ENCODE measurements around the gene TNFRSF8.

TNFRSF8 gene

GRCh38 chr1:12087797-12088314 is 24.8 kb downstream of the TNFRSF8 start:
- in situ Hi-C loops (cut with MboI; ENCODE audit: low sequenced_read_pairs, unreplicated experiment), result no loop called here

DNA sequence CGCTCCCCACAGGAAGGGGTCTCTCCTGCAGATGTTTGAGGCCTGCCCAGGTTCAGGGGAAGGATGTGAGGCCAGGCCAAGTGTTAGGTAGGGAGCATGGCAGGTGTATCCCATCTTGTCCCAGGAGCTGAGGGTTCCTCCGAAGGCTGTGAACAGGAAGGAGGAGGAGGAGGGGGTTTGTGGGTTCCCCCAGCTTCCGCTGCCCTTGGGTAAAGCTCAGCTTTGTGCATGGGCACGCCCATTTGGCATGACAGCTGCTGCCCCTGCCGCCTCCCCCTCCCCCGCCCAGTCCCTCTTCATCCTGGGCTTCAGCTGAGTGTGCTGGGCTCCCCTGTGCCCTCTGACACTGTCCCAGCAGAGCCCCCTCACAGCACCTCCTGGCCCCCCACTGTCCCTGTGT is 25.5 kb downstream of the TNFRSF8 start:
- in situ Hi-C loops (cut with MboI; ENCODE audit: low sequenced_read_pairs, unreplicated experiment), result no loop called here
- DNase-seq (ENCODE audit: low spot score), result no peak
- TF ChIP-seq CTCF (IDR thresholded peaks at IDR 0.05; ENCODE audit: borderline replicate concordance, control extremely low read depth, extremely low read depth, insufficient read depth, missing control alignments), result no peak

More at GRCh38 chr1:12087797-12088314, 24.8 kb downstream of the TNFRSF8 start:
- DNase-seq (ENCODE audit: low spot score), result peak; percentile 85
- TF ChIP-seq CTCF (IDR thresholded peaks at IDR 0.05; ENCODE audit: borderline replicate concordance, control extremely low read depth, extremely low read depth, insufficient read depth, missing control alignments), result no peak

GRCh38 chr1:12090326-12090725 is 27.2 kb downstream of the TNFRSF8 start:
- no peak for TF ChIP-seq CTCF (IDR thresholded peaks at IDR 0.05; ENCODE audit: borderline replicate concordance, control extremely low read depth, extremely low read depth, insufficient read depth, missing control alignments)
- DNase-seq (ENCODE audit: low spot score), result no peak
- in situ Hi-C loops (cut with MboI; ENCODE audit: low sequenced_read_pairs, unreplicated experiment), result no loop called here

DNA sequence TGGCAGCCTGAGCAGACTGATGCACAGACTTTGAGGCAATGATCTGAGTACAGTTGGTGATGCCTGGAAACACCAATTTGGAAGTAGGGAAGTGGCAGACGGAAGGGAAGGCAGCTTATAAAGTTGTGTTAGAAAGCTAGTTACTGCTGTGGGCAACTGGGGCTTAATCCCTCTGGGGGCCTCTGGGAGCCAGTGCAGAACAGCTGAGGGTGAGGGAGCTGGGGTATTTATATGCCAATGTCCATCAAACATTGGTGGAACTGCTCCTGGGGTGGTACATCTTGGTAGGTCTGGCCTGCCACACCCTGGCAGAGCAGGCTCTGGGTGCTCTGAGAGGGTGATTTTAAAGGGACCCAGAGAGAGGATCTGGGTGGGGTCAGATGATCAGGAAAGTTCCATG is 28.1 kb downstream of the TNFRSF8 start:
- in situ Hi-C loops (cut with MboI; ENCODE audit: low sequenced_read_pairs, unreplicated experiment), result no loop called here
- no peak for DNase-seq (ENCODE audit: low spot score)
- no peak for TF ChIP-seq CTCF (IDR thresholded peaks at IDR 0.05; ENCODE audit: borderline replicate concordance, control extremely low read depth, extremely low read depth, insufficient read depth, missing control alignments)

GRCh38 chr1:12094180-12094579 is 31.1 kb downstream of the TNFRSF8 start:
- no peak for TF ChIP-seq CTCF (IDR thresholded peaks at IDR 0.05; ENCODE audit: borderline replicate concordance, control extremely low read depth, extremely low read depth, insufficient read depth, missing control alignments)
- no peak for DNase-seq (ENCODE audit: low spot score)
- in situ Hi-C loops (cut with MboI; ENCODE audit: low sequenced_read_pairs, unreplicated experiment), result no loop called here

DNA sequence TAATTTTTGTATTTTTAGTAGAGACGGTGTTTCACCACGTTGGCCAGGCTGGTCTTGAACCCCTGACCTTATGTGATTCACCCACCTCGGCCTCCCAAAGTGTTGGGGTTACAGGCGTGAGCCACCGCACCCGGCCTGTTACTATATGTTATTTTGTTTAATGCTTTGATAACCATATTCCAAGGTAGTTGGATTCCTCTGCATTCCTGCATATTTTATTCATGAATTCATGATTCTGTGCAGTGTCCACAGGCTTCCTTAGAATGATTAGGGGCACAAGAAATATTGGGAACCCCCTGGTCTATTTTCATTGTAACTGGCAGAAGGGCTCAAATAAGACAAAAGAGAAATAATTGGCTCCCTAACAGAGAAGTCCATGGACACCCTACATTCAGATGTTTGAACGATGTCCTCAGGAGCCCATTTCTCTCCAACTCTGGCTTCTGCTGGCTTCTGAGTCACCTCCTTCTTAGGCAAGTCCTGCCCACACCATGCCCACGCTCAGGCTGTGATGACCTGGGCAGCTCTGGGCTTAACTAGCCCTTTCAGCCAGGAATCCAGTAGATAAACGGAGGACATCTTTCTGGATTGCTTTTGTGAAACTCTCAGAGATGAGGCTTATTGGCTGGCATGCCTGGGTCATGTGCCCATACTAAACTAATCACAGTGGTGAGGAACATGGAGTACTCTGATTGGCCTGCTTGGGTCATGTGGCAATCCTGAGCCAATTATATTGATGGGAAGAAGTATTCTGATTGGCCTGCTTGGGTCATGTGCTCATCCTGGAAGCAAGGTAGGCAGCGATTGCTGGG is 32.6 kb downstream of the TNFRSF8 start:
- no peak for TF ChIP-seq CTCF (IDR thresholded peaks at IDR 0.05; ENCODE audit: borderline replicate concordance, control extremely low read depth, extremely low read depth, insufficient read depth, missing control alignments)
- no peak for DNase-seq (ENCODE audit: low spot score)
- in situ Hi-C loops (cut with MboI; ENCODE audit: low sequenced_read_pairs, unreplicated experiment), result no loop called here

All from GM13976 (cell line).